Measurements from ENCODE around the gene TSPAN18.

TSPAN18 gene

DNA sequence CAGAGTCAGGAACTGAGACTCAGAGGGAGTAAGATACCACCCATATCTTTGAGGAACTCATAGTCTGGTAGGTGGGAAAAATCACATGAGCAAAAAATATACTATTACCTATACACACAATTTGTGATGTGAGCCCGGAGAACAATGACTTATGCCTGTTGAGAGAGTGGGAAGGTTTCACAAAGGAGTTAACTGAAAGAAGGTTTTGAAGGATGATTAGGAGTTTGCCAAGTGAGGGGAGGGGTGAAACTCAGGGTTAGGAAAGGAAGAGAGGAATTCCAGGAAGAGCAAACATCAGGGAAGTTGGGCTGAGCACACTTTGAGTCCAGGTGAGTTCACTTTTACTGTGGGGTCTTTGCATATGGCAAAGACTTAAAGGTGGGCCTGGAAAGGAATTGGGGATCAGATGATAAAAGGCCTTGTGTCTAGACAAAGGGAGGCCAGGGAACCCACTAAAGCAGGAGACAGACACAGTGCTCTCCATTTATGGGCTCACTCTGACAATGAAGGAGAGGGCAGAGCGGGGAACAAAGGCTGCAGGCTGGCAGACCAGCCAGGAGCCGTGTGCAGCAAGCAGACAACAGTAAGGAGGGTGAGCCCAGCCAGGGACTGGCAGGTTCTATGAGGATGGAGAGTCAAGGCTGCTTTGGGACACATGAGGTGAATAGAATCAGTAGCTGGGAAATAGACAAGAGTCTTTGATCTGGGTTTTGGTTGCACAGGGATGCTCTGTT, 33.1 kb downstream of the TSPAN18 start:
- DNase-seq (ENCODE audit: low spot score) = no peak

DNA sequence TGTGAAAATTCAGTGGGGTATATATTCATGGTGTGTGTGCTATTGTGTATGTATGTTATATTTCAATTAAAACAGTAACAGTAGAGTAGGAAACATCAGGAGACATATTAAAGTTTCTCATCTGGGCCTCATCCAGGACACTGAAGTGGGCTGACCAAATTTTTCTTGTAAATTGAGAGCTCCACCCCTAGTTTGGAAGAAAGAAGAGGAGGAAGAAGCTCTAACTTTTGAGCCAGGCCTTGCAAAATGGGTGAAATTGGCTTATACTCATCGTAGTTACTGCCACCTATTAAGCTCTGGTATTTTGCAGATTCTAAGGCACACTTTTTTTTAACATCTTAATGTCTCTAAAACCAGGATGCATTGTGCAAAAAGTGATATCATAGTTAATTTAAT, 33.7 kb downstream of the TSPAN18 start:
- no peak for DNase-seq (ENCODE audit: low spot score)

DNA sequence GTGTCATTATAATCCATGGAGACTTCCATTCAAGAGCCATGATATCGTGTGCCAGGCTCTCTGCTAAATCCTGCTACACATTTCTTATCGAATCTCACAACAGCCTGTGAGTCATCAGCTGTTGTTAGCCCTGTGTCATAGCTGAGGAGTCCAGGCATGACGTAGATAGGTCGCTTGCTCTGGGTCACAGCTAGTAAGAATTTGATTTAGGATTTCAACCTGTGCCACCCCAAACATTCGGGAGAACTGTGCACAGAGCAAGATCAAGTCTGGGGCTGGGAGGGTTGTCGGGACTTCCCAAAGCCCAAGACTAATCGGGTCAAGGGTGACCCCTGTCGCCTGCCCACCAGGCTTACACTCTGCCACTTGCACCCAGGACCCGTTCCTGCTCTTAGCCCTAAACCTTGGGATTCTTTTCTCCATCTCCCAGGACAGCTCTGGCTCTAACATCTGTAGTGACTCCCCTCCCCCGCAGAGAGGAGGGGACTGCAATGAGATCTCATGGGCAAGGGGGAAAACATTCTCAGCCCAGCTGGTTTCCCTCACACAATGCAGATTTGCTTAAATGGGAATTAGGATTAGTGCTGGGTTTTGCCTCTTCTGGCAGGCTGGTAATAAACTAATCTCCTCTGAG, 34.3 kb downstream of the TSPAN18 start:
- DNase-seq (ENCODE audit: low spot score) = no peak

DNA sequence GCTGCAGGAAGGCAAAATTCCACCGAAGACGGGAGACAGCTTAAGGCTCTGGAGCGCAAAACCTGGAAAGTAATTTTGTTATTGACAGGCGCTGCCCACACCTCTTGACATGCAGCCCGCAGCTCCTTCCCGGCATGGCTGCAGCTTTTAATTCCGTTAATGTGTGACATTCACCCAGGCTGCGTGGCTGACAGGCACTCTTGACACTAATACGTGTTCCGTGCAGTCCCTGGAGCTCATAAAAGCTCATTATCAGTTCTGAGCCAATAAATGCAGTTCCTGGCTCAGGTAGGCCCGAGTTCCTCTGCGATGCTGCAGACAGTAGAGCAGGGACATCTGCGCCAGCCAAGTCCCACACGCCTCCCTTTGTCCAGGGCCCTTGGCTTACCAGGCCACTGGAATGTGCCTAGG, 34.8 kb downstream of the TSPAN18 start:
- no peak for DNase-seq (ENCODE audit: low spot score)

DNA sequence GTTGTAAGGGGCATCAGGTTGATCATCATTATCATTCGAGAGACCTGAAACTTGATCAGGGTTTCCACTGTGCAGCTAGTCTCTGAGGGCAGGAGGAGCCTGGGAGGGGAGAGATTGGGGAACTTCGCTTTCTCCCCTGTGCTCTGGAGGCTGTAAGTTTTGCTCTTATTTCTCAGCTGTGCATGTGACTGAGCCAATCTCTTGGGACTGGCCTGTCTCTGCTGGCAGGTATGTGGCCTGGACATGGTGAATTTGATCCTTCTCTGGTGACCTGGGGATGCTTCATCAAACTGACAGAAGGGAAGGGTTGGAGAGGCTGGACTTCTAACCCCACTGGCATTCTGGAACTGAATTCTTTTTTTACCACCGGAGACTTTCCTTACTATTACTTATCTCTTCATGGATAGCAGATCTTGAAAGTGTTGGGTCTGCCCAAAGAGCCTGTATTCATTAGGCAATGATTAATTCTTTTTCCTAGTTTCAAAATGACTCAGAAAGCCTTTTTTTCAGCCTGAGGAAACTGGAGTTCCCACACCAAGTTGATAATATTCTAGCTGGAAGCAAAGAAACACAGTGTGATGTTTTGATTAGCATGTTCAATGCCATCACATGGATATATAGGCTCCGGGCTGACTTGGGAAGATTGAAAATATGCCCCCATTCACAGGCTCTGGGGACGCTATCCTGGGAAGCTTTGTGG, 36.5 kb downstream of the TSPAN18 start:
- DNase-seq (ENCODE audit: low spot score) = no peak

DNA sequence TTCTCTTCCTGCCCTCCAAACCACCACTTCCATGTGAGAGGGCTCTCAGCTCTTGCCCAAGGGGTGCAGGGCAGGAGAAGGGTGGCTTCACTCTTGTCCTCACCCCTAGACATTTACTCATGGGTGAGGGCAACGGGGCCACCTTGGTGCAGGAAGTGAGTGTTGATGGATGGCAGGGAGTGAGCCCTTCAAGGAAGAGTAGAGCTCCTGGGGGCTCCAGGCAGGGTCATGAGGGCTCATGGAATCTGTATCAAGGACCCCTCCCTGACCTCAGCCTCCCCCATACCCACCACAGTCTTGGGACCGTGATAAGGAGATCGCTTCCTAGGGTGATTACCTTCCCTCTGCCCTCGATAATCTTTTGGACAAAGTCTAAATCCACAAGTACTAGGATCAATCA, 37.8 kb downstream of the TSPAN18 start:
- DNase-seq (ENCODE audit: low spot score) = no peak

DNA sequence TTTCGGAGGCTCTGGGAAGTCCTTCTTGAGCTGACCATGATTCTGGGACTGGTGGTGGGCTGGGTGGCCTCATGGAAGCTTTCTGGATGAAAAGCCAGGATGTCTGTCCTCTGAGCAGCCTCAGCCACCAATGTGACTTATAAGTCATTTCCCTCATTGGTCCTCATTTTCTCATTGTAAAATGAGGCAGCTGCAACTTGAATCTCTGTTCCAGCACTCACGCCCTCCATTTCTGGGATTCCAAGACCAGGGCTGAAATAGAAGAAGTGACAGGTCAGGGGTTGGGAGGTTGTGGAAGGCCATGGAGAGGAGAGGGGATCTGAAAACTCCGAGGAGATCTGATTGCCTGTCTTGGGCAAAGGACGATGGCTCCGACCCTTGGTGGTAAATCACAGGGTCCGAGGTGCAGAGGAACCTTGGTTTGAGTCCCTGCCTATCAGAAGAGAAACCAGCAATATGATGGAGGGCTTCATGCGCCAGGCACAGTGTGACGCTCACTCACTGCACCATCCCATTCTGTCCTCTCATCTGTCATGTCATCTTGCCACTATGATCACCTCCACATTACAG, 38.3 kb downstream of the TSPAN18 start:
- no peak for DNase-seq (ENCODE audit: low spot score)

DNA sequence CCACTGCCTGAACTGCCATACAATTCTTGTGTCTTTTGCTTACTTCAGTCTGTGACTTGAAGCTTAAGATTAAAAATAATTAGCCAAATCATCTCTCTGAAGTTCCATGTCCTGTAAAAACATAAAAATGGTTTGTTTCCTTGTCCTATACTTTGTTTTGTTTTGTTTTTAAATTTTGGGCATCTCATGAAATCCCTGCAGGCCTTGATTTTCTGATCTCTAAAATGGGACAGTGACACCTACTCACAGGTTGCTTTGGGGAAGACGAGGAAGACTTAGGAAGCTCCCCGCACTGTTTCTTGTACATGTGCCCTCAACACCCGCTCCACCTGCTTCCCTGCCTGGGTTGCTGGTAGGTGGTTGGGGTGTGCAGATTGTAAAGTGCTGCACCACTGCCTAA, 38.9 kb downstream of the TSPAN18 start:
- no peak for DNase-seq (ENCODE audit: low spot score)

DNA sequence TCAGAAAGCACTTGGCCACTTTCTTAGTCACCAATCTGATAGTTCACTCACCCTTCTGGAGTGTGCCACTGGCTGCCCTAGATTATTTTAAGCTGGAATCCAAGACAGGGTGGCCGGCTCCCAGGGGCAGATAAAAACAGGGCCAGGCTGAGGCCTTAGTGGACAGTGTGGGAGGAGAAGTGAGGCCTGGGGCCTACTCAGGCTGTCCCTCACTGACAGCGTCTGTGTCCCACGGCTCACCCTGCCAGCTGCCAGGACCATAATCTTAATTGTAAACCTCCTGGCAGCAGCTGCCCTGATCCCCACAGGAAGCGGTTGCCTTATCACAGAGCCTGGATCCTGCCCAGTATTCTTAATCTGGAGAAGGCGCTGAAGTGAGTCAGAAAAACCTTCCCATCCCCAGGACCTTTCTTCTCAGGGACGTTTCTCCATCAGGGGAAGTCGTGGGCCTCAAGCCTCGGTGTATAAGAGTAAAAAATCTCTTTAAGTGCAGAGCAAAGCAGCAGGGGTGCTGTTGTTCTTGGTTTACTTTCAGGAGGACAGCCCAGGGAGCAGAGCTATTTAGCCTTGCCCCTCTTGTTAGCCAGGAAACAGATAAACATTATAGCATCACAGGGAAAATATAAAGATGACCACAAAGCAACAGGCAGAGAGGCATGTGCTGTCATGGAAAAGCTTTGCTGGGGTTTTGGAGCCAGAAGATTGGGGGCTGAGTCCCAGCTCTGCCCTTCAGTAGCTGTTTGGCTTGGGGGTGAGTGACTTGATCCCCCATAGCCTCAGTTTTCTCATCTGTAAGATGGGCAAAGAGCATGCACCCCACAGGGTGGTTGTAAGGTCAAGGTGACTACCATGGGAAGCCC, 39.6 kb downstream of the TSPAN18 start:
- DNase-seq (ENCODE audit: low spot score) = no peak

DNA sequence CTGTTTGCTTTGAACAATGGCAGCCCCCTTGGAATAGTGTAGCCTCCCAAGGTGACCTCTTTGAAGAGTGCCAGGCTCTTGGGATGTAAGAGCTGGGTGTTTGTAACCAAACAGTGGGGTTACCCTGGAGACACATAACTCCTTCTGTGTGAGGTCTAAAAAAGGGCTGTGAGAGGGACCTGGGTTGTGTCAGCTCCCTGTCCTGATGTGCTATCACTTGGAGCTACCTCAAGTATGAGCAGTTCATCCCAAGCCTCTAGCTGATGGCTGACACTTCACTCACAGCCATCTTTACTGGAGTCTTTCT, 40.2 kb downstream of the TSPAN18 start:
- DNase-seq (ENCODE audit: low spot score) = no peak

DNA sequence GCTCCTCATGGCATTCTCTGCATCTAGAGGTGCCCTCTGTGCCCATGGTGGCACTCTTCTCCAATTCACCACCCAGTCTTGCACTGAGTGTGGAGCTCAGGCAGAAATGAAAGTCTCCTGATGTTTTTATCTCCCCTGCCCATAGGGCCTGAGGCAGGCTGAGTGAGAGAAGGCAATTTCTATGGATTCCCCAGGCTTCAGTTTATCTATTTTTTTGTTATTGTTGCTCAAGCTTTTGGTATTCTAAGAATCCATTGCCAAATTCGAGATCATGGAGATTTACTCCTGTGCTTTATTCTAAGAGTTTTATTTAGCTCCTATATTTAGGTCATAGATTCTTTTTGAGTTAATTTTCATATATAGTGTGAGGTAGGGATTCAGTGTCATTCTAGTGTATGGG, 40.7 kb downstream of the TSPAN18 start:
- DNase-seq (ENCODE audit: low spot score) = no peak

DNA sequence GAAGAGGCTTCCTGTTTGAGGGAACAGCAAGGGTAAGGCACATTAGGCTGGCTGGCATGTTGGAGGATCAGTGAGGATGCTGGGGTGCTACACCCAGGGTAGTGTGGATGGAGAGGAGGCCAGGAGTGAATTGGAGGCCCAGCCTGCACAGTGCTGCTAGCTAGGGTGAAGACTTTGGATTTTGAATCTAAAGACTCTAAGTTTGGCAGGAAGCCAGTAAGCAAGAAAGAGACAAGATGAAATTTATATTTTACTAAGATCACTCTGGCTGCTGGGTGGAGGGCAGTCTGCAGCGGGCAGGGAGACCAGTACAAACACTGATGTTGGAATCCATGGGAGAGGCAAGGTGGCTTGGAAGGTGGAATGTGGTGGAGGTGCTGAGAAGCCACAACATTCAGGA, 43.6 kb downstream of the TSPAN18 start:
- DNase-seq (ENCODE audit: low spot score) = no peak

DNA sequence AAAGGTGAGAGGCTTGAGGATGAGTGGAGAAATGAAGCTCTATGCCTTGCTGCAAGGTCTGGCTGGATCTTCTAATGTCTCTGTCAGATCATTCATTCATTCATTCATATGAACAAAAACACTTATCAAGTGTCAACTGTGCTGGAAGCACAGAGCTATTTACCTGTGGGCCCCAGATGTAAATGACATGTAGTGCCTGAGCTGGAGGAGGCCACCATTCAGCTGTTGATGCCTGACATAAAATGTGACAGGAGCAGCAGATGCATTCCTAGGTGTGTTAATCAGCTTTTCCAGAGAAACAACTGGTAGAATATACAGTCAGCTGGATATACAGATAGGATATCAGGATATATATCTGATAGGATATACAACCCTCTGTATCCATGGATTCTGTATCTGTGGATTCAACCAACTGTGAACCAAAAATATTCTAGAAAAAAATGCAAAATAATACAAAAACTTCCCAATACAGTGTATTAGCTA, 44.5 kb downstream of the TSPAN18 start:
- no peak for DNase-seq (ENCODE audit: low spot score)

DNA sequence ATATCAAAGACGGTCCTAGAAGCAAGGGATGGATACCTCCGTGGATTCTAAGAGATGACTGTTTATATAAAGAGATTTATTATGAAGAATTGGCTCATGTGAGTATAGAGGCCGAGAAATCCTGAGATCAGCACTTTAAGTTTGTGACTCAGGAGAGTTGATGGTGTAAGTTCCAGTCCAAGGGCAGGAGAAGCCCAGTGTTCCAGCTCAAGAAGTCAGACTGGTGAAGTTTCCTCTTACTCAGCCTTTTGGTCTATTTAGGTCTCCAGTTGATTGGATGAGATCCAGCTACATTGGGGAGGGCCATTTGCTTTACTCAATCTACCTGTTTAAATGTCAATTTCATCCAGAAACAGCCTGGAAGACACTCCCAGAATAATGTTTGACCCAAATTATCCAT, 45.1 kb downstream of the TSPAN18 start:
- DNase-seq (ENCODE audit: low spot score) = no peak

DNA sequence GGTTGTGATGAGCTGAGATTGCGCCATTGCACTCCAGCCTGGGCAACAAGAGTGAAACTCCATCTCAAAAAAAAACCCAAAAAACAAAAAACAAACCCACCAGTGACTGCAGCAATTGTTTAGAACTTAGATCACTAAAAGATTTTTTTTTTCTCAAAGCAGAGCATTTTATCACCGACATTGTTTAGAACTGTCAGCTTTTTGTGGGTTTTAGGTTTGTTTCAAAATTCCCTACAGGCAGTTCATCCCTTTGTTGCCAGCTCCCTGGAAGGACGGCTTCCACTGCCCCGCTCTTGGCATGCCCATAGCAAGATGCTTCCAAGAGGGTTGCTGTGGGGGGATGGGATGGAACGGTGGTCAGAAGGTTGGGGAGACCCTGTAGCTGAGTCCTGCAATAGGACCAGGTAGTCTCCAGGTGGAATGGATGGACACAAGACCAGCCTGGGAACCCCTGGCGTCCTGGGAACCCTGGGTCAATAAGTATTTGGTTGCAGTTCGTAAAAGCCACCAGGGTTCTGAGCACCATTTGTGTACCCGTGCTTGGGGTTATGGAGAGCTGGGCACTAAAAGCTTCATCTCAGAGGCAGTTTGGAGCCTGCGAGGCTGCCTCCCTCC, 46.7 kb downstream of the TSPAN18 start:
- DNase-seq (ENCODE audit: low spot score) = no peak

DNA sequence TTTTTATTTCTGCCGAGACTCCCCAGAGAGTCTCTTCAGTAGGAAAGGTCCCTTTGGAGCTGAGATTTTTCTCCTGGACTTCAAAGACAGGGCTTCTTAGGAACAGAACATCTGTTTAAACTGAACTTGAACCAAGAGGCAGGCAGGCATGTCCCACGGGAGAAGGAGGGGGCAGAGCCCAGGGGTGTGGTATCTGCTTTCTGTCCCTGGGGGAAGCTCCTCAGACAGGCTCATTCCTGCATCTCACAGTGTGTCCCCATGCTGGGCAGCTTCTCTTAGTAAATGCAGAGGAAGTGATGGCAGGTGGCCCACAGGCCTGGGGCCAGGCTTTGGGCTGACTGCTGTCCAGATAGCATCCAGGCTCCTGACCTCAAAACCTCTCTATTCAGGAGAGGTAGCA, 47.3 kb downstream of the TSPAN18 start:
- DNase-seq (ENCODE audit: low spot score) = no peak

DNA sequence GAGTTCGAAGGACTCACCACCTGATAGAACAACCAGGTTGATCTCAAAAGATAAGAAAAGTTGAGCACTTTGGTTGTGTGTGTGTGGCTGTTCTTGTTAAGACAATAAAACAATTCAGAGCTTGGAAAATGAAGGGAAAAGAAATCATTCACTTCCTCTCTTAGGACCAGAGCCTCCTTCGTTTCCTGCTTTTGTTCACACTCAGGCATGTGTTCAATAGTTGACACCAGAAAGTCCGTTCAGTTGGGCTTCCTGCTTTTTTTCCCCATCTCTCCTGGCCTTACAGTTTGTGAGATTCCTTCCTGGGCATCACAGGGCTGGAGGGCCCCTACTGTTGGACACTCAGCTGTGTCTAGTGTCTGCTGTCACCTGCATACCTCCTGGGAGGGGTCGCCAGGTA, 48.0 kb downstream of the TSPAN18 start:
- DNase-seq (ENCODE audit: low spot score) = no peak

DNA sequence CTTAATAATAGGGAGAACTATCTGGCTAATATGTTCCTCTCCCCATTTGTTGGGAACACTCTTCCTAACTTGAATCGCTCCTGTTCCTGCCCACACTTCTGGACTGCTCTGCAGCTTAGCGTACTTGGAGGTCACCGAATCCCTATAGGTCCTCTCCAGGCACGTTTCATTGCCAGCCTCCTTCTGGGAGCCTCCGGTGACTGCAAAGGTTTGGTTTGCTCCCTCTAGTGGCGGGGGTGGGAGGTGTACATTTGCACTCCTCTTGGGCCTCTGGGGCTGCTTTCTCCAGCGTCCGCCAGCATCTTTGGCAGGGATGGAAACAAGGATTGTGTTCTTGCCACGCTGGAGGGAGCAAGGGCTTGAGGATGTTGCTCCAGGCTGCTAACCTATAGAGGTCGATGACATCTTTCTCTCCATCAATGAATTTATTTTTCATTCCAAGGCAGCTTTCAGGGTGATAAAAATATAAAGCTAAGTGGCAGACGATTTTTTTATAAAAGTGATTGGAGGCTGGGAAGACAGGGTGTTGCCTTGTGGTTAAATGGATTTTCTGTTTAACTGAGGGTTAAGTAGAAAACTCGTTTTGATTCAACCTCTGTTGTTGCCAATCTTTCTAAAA, 48.7 kb downstream of the TSPAN18 start:
- DNase-seq (ENCODE audit: low spot score) = peak; percentile 72

DNA sequence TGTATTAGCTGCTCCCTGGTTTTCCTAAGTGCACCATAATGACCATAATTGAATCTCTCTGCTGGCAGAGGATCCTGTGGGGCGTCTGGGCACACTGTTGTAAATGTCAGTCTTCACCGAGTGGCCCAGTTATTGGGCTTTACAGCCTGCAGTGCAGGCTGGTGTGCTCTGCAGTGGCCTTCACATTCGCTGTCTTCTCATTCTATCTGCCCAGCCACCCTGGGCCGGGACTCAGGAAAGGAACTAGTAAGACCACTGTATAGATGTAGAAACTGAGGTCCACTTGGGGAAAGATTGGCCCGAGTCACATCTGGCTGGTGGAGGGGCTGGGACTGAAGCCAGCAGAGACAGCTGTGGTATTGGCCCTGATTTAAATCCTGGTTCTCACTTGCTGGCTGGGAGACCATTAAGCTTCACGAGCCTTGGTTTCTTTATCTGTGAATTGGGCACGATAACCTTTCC, 49.3 kb downstream of the TSPAN18 start:
- no peak for DNase-seq (ENCODE audit: low spot score)

DNA sequence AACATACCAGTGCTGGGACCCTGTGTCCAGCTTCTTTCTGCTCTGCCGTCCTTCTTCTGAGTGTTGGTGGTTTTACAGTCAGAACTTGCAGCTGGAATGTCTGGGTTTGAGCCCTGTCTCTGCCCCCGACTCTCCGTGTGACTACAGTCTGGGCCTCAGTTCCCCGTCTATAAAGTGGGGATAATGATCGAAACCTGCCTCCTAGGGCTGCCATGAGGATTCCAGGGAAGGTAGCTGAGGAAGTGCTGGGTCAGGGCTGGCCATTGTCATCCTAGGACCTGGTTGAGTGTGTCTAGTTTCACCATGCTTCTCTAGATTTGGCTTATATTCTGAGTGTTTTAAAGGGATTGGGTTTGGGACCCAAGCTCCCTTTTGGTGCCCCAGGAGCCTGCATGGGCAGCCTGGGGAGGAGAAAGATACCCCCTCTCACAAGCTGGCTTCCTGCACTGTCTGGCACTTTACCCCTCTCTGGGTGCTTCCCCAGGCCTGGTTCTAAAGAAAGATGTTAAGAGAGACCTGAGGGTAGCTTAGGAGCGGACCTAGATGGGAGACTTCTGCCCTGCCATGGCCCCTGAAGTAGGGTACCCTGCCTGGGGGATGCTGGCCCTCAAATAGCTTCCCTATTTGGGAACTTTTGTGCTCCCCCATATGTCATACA, 49.9 kb downstream of the TSPAN18 start:
- no peak for DNase-seq (ENCODE audit: low spot score)
